Right lobe of liver (tissue), 4 donors: ENCODE data around the gene HOXC4.

Experiments
- POLR2A ChIP-seq: fragments of 450-650 bp; IDR thresholded peaks from one replicate; pipeline ENCODE4 v1.6.1; 2017; ENCODE audit warnings: antibody characterized with exemption, mild to moderate bottlenecking
- TF ChIP-seq, protein P1 (sequence below), 4 donors: fragments of 200-600 bp in 3 of 4; fragments of 450-650 bp in 1 of 4; IDR thresholded peaks; one replicate each; pipeline versions ENCODE4 v1.5.1 to v1.8.0; 2016 to 2022; ENCODE audit warnings: antibody characterized with exemption in 4 of 4, mild to moderate bottlenecking in 2 of 4
- donor health status: DM: no; HTN: no; CAD: no.
- donor health status: DM: no; HTN: no; CAD: no.
- donor health status: DM: no; HTN: yes; CAD: no.

DNA sequence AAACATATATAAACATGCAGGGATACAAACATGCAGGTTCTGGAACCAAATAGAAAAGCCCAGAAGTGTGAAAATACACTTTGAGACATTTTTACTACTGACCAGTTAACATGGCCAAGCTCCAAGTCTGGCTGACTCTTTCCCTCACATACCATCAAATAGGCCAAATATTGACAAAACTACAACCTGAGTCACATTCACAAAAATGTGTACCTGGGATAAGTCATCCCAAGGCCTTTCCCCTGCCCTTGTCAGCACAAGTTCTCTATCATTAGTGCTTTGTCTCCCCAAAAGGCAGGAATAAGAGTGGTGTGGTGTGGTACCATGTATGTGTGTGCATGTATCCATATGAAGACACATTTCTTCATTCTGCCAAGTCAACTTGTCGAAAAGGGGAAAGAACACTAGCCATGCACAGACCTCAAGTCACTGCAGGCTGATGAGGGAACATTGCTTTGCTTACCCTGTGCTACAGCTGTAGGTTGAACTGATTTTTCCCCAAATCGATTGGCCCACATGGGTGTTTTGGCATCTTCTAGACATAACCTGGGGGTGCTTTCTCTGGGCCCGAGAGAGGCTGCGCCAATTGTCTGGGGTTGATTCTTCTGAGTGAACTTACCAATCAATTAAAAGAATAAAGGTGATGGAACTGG lies 14.9 kb downstream of the HOXC4 start:
- no peak for TF ChIP-seq POLR2A
- TF ChIP-seq, protein P1, sequence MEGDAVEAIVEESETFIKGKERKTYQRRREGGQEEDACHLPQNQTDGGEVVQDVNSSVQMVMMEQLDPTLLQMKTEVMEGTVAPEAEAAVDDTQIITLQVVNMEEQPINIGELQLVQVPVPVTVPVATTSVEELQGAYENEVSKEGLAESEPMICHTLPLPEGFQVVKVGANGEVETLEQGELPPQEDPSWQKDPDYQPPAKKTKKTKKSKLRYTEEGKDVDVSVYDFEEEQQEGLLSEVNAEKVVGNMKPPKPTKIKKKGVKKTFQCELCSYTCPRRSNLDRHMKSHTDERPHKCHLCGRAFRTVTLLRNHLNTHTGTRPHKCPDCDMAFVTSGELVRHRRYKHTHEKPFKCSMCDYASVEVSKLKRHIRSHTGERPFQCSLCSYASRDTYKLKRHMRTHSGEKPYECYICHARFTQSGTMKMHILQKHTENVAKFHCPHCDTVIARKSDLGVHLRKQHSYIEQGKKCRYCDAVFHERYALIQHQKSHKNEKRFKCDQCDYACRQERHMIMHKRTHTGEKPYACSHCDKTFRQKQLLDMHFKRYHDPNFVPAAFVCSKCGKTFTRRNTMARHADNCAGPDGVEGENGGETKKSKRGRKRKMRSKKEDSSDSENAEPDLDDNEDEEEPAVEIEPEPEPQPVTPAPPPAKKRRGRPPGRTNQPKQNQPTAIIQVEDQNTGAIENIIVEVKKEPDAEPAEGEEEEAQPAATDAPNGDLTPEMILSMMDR (IDR thresholded peaks at IDR 0.05), result no peak
